GM12891 (cell line): ENCODE data around the gene AFF3.

Source experiments
- POLR2A ChIP-seq: IDR thresholded peaks from 2 replicates; pipeline ENCODE4 v1.6.1; 2011; ENCODE audit warnings: low read depth, low read length, control low read depth
- POLR2AphosphoS5 ChIP-seq: IDR thresholded peaks from 2 replicates; pipeline ENCODE4 v1.6.1; 2011; ENCODE audit warnings: low read depth, low read length, control low read depth
- SPI1 ChIP-seq: IDR thresholded peaks from 2 replicates; pipeline ENCODE4 v1.6.1; 2011; ENCODE audit warnings: low read depth, low read length, control low read depth
- TAF1 ChIP-seq: IDR thresholded peaks from 2 replicates; pipeline ENCODE4 v1.6.1; 2011; ENCODE audit warnings: low read depth, low read length, control low read depth

GRCh38 chr2:99504844-99505584 lies 637.4 kb downstream of the AFF3 start:
- TF ChIP-seq POLR2A (no peak), POLR2AphosphoS5 (no peak), TAF1 (no peak), SPI1 (peak; percentile 61; the same call in 1 of the 2 replicates)
